ENCODE data around the gene HLA-DRA.
"Not testable (repeated sequence)": the region's sequence is repeated elsewhere in the genome, so short reads cannot be mapped to it uniquely, and the experiment has no call there.

DNA sequence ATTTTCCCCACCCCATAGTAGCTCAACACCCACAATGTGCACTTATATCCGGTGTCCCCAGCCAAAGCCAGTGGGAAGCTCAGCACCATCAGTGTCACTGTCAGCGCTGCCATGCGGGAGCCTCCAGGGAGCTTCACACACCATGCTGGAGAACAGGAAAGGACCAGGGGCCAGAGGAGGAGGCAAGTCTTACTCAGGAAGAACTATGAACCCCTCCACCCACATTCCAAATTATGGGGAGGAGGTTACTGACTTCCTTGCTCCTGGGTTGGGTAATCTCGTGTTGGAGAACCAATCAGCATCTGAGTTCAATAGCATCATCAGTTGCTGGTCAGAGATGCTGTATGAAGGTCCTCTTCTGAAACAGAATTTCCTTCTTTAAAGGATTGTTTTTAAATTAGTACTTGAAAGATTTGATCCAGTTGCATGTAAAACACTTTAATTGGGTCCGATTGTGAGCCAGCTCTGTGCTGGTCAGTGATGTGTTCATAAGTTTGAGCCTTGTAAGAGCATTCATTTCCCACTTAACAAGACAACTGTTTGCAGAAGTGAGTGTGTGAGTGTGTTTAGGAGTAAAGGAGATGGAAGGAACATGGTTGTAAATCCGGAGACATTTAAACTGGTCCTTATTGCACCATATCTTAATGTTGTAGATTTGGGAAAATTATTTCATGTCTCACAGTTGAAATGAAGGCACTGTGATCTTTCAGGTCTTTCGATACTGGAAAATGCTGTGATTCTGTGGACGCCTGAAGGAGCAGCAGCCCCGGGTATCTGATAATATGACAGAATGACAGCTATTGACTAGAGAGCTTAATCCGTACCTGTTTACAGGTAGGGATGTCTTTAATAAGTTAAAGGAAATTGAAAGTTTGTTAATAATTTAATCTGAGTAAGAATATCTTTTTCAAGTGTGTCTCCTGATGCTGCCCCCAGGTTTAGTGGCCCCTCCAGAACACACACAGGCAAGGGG is 34.0 kb downstream of the HLA-DRA start:
- TF ChIP-seq, protein P1, sequence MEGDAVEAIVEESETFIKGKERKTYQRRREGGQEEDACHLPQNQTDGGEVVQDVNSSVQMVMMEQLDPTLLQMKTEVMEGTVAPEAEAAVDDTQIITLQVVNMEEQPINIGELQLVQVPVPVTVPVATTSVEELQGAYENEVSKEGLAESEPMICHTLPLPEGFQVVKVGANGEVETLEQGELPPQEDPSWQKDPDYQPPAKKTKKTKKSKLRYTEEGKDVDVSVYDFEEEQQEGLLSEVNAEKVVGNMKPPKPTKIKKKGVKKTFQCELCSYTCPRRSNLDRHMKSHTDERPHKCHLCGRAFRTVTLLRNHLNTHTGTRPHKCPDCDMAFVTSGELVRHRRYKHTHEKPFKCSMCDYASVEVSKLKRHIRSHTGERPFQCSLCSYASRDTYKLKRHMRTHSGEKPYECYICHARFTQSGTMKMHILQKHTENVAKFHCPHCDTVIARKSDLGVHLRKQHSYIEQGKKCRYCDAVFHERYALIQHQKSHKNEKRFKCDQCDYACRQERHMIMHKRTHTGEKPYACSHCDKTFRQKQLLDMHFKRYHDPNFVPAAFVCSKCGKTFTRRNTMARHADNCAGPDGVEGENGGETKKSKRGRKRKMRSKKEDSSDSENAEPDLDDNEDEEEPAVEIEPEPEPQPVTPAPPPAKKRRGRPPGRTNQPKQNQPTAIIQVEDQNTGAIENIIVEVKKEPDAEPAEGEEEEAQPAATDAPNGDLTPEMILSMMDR (IDR thresholded peaks at IDR 0.05): not testable (repeated sequence)
- TF ChIP-seq EZH2 (IDR thresholded peaks at IDR 0.05; ENCODE audit: borderline replicate concordance, insufficient read depth, low read depth, low read length, poor library complexity, severe bottlenecking): not testable (repeated sequence)
